Lower leg skin (tissue), 3 donors: ENCODE measurements around the gene DCTN1.

Experiments
- POLR2A ChIP-seq, 2 donors: fragments of 450-650 bp; IDR thresholded peaks; one replicate each; pipeline ENCODE4 v1.6.1; 2016 to 2017; ENCODE audit warnings: antibody characterized with exemption in 2 of 2, mild to moderate bottlenecking in 1 of 2, moderate library complexity in 1 of 2
- TF ChIP-seq, protein P1 (sequence below), 3 donors: fragments of 450-650 bp; IDR thresholded peaks; one replicate each; pipeline ENCODE4 v1.5.1; 2016; ENCODE audit warnings: antibody characterized with exemption in 3 of 3, mild to moderate bottlenecking in 3 of 3, moderate library complexity in 2 of 3

DNA sequence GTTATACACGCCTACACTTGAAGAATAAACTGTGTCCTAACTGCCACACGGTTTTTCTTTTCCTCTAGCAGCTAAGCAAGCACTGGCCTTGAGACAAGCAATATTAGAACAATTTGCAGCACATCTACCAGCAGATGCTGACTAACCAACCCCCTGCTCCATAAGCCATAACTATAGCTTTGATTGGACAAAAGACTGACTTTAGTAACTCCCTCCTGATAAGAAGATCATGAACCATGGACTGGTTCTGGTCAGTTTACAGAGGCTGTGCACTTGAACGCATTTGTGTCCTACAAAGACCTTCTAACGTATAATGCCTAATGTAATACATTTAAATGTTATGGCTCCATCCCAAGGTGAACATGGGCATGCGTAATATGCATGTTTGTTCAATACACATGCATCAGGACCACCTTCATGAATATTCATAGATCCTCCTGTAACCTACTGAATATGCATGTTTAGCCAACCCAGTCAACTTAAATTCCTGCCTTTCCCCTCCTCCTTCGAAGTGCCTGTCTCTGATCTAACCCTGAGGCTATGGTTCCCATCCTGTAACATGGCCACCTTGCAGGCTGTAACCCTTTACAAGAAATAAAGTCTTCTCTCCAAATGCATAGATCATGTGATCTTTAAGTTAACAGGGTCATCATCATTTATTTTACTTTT, 63.4 kb downstream of the DCTN1 start:
- TF ChIP-seq, protein P1, sequence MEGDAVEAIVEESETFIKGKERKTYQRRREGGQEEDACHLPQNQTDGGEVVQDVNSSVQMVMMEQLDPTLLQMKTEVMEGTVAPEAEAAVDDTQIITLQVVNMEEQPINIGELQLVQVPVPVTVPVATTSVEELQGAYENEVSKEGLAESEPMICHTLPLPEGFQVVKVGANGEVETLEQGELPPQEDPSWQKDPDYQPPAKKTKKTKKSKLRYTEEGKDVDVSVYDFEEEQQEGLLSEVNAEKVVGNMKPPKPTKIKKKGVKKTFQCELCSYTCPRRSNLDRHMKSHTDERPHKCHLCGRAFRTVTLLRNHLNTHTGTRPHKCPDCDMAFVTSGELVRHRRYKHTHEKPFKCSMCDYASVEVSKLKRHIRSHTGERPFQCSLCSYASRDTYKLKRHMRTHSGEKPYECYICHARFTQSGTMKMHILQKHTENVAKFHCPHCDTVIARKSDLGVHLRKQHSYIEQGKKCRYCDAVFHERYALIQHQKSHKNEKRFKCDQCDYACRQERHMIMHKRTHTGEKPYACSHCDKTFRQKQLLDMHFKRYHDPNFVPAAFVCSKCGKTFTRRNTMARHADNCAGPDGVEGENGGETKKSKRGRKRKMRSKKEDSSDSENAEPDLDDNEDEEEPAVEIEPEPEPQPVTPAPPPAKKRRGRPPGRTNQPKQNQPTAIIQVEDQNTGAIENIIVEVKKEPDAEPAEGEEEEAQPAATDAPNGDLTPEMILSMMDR (IDR thresholded peaks at IDR 0.05): no peak
- no peak for TF ChIP-seq POLR2A (IDR thresholded peaks at IDR 0.05)
